BE2C (cell line): ENCODE results near the gene SYT14.

Source experiments
- DNase-seq: peaks from one replicate; pipeline ENCODE4 v3.0.0-alpha.2; 2020
- H3K27me3 ChIP-seq: fragments of 250-450 bp; sonication (Bioruptor Pico); 2 replicates; pipeline ENCODE4 v1.5.1; 2020; ENCODE audit warnings: mild to moderate bottlenecking
- H3K36me3 ChIP-seq: fragments of 250-450 bp; sonication (Bioruptor Pico); 2 replicates; pipeline ENCODE4 v1.5.1; 2020; ENCODE audit warnings: mild to moderate bottlenecking
- H3K4me1 ChIP-seq: fragments of 250-450 bp; sonication (Bioruptor Pico); 2 replicates; pipeline ENCODE4 v1.5.1; 2020
- H3K4me3 ChIP-seq: 2 replicates; pipeline ENCODE4 v1.5.1; 2011; ENCODE audit warnings: low read depth, low read length
- H3K9me3 ChIP-seq: fragments of 250-450 bp; sonication (Bioruptor Pico); 2 replicates; pipeline ENCODE4 v1.5.1; 2020
- TF ChIP-seq, protein P1 (sequence below): IDR thresholded peaks from 2 replicates; pipeline ENCODE4 v1.5.1; 2012; ENCODE audit warnings: mild to moderate bottlenecking, low read depth, low read length

SYT14 gene

DNA sequence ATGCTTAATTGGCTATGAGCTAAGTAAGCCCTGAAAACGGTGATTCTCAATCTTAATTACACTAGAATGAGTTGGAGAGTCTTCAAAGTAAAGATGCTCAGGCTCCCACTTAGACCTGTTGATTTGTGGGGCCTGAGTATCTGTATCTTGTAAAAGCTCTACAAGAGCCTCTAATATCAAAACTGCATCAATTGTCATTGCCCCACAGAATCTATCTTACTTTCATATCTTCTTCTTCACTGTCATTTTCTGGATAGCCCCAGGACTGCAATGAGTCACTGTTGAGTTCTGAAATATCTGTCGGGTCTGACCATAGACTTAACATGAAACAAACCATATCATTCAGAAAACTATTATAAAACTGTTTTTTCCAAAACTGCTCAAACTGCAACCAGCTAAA is 191.7 kb downstream of the SYT14 start:
- no peaks in the 10 kb centered on the region for H3K27me3 ChIP-seq
- TF ChIP-seq, protein P1, sequence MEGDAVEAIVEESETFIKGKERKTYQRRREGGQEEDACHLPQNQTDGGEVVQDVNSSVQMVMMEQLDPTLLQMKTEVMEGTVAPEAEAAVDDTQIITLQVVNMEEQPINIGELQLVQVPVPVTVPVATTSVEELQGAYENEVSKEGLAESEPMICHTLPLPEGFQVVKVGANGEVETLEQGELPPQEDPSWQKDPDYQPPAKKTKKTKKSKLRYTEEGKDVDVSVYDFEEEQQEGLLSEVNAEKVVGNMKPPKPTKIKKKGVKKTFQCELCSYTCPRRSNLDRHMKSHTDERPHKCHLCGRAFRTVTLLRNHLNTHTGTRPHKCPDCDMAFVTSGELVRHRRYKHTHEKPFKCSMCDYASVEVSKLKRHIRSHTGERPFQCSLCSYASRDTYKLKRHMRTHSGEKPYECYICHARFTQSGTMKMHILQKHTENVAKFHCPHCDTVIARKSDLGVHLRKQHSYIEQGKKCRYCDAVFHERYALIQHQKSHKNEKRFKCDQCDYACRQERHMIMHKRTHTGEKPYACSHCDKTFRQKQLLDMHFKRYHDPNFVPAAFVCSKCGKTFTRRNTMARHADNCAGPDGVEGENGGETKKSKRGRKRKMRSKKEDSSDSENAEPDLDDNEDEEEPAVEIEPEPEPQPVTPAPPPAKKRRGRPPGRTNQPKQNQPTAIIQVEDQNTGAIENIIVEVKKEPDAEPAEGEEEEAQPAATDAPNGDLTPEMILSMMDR = no peak
- peaks cover 5% of the 10 kb centered on the region; the same call in 1 of the 2 replicates for H3K4me1 ChIP-seq
- no peaks in the 10 kb centered on the region for H3K36me3 ChIP-seq
- no peaks in the 10 kb centered on the region for H3K9me3 ChIP-seq
- DNase-seq = no peak
- H3K4me3 ChIP-seq = no peak overlapping the region

DNA sequence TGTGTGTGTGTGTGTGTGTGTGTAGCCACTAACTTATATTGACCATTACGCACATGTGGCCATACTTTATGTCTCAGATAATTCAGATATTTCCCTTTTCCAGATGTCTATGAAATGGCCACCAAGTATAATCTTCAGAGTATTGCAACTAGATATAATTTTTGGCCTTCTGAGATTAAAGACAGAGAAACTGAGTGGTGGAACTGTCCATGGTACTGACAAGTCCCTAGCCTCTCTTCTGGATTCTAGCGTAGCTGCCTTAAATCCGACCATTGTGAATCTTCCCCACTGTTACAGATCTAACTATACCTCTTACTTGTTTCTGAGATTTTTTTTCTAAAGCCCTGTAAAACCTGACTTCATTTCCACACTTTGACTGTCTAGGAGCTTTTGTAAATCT is 194.6 kb downstream of the SYT14 start:
- TF ChIP-seq, protein P1 = no peak
- Histone ChIP-seq H3K36me3 (no peaks in the 10 kb centered on the region), H3K4me3 (no peak overlapping the region), H3K9me3 (no peaks in the 10 kb centered on the region), H3K27me3 (no peaks in the 10 kb centered on the region), H3K4me1 (no peaks in the 10 kb centered on the region; the same call in none of the 2 replicates)
- no peak for DNase-seq

DNA sequence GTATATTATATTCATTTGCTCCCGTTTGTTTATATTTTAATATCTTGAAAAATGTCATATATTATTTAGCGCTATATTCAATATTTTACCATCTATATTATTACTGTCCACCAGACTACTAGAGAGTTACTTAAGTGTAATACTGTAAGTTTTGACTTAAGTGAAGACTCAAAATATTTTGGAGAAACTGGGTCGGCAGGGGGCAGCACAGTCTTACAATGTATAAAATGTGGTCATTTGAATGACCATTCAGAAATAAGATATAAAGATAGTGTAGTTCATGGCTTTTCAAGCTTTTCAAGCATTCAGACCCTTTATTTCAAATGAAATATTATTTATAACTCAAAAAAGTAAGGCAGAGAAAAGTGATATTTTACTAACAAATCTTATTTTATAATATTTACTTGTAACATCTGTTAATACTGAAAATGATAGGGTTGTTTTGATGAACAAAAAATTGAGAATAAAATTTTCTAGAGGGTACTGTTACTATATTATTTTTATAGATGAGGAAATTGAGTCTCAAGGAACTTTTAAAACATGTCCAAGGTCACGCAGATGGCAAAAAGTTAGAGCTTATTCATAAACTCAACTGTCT is 205.5 kb downstream of the SYT14 start:
- TF ChIP-seq, protein P1 = peak; percentile 73
- Histone ChIP-seq H3K4me1 (no peaks in the 10 kb centered on the region), H3K4me3 (no peak overlapping the region), H3K9me3 (no peaks in the 10 kb centered on the region; the same call in 1 of the 2 replicates), H3K27me3 (no peaks in the 10 kb centered on the region), H3K36me3 (no peaks in the 10 kb centered on the region; the same call in 1 of the 2 replicates)
- DNase-seq = peak; percentile 84

DNA sequence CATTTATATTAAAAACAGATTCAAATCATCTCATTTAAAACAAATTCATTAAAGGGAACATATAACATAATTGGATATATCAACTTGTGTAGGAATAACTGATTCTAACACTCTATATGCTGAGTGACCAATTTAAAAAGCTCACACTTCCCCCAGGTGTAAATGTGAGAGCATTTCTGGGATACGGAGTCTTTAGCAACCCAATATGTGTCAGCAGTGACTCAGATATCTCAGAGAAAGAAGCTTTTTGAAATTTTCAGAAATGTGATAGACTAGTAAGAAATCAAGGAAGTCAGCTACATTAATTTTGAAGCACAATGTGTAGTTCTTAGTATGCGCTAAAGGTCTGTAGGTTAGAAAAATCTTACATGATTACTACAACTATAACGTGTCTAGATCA is 206.7 kb downstream of the SYT14 start:
- Histone ChIP-seq H3K27me3 (no peaks in the 10 kb centered on the region), H3K4me3 (no peak overlapping the region), H3K36me3 (no peaks in the 10 kb centered on the region; the same call in 1 of the 2 replicates), H3K9me3 (no peaks in the 10 kb centered on the region; the same call in 1 of the 2 replicates), H3K4me1 (no peaks in the 10 kb centered on the region)
- TF ChIP-seq, protein P1 = no peak
- no peak for DNase-seq

DNA sequence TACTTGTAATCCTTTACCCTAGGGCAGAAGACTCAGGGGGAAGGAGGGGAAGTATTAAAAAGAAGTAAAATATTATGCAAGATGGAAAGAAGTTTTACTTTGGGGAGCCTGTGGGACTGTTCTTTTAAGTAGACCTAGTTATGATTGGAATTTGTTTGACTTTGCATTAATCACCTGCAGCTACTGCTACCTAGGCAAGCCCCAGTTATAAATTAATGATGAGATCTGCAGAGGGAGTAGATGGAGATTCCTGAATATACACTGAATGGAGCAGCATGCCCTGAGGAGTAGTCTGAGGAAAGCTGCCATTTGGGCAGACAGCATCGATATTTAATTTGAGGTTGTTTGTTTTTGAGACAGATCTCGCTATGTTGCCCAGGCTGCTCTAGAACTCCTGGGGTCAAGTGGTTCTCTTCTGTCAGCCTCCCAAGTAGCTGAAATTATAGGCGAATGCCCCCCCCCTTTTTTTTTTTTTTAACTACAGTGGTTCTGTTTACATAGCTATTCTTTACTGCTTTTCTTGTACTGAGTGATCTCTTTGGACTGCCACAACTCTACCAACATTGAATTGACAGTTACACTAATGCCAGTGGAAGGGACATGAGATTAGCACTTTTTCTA is 213.1 kb downstream of the SYT14 start:
- H3K36me3 ChIP-seq = no peaks in the 10 kb centered on the region
- TF ChIP-seq, protein P1 = no peak
- H3K9me3 ChIP-seq = no peaks in the 10 kb centered on the region
- no peak overlapping the region for H3K4me3 ChIP-seq
- peaks cover 4% of the 10 kb centered on the region; the same call in 1 of the 2 replicates for H3K4me1 ChIP-seq
- DNase-seq = no peak
- H3K27me3 ChIP-seq = no peaks in the 10 kb centered on the region

DNA sequence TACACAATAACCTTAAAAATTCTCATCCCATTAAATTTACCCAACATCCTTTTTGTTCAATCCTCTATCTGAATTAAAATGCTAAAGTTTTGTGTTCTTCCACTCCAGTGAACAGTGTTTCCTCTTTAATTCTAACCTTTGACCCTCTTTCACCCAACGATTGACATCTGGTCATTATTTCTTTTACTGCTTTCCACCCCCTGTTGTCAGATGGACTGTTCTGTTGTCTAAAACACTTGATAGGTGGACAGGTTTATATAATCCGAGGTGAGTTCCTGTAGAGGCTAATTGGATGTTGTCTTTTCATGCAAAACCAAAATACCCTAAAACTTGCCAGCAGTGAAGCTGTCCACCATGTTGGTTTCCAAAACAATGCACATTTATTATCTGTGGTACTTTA is 221.2 kb downstream of the SYT14 start:
- Histone ChIP-seq H3K27me3 (no peaks in the 10 kb centered on the region), H3K36me3 (no peaks in the 10 kb centered on the region; the same call in 1 of the 2 replicates), H3K9me3 (no peaks in the 10 kb centered on the region), H3K4me3 (no peak overlapping the region), H3K4me1 (peaks cover 4% of the 10 kb centered on the region; the same call in 1 of the 2 replicates)
- TF ChIP-seq, protein P1 = no peak
- DNase-seq = no peak
